Measurements from ENCODE around the gene SLC2A4RG. TPM values are rescaled to one million over a fixed set of nuclear protein-coding genes. Genes with fewer than 3 reads are reported as not detected.

Gene SLC2A4RG
- total and polyA plus RNA-seq, 2 of the 13 experiments (the other 11 are each of a cell fraction or from before 2014, with no cell fraction given), result 91.4 to 95.9 TPM

DNA sequence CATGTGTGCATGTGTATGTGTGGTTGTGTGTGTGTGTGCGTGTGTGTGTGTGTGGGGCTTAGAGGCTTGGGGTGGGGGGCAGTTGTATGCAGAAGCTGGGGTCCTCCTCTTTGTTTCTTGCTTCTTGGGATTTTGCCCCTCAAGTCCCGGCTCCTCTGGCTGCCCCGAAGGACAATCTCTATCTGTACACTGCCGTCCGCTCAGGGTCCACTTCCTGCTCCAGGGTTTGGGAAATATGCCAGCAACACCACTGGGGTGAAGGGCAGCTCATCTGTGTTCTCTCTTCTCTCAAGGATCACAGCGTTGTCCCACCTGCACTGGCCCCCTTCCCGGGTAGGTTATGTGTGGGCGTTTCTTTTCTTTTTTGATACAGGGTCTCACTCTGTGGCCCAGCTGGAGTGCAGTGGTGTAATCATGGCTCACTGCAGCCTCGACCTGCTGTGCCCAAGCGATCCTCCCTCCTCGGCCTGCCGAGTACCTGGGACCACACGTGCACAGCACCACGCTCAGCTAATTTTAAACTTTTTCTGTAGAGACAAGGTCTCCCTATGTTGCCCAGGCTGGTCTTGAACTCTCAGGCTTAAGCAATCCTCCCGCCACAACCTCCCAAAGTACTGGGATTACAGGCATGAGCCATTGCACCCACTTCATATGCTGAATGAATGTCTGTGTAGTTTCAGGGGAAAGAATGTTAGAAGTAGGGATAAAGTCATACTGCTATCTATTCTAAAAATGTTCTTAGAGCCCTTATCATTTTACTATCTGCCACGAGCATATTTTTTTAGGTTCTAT lies 25.7 kb downstream of the SLC2A4RG start (continued):
- TF ChIP-seq, protein P1, sequence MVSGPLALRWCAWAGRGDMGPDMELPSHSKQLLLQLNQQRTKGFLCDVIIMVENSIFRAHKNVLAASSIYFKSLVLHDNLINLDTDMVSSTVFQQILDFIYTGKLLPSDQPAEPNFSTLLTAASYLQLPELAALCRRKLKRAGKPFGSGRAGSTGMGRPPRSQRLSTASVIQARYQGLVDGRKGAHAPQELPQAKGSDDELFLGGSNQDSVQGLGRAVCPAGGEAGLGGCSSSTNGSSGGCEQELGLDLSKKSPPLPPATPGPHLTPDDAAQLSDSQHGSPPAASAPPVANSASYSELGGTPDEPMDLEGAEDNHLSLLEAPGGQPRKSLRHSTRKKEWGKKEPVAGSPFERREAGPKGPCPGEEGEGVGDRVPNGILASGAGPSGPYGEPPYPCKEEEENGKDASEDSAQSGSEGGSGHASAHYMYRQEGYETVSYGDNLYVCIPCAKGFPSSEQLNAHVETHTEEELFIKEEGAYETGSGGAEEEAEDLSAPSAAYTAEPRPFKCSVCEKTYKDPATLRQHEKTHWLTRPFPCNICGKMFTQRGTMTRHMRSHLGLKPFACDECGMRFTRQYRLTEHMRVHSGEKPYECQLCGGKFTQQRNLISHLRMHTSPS (CRISPR knock-in tag; IDR thresholded peaks at IDR 0.05; ENCODE audit: low read depth), result peak; percentile 63; the same call in 1 of the 2 replicates
- TF ChIP-seq, protein P2, sequence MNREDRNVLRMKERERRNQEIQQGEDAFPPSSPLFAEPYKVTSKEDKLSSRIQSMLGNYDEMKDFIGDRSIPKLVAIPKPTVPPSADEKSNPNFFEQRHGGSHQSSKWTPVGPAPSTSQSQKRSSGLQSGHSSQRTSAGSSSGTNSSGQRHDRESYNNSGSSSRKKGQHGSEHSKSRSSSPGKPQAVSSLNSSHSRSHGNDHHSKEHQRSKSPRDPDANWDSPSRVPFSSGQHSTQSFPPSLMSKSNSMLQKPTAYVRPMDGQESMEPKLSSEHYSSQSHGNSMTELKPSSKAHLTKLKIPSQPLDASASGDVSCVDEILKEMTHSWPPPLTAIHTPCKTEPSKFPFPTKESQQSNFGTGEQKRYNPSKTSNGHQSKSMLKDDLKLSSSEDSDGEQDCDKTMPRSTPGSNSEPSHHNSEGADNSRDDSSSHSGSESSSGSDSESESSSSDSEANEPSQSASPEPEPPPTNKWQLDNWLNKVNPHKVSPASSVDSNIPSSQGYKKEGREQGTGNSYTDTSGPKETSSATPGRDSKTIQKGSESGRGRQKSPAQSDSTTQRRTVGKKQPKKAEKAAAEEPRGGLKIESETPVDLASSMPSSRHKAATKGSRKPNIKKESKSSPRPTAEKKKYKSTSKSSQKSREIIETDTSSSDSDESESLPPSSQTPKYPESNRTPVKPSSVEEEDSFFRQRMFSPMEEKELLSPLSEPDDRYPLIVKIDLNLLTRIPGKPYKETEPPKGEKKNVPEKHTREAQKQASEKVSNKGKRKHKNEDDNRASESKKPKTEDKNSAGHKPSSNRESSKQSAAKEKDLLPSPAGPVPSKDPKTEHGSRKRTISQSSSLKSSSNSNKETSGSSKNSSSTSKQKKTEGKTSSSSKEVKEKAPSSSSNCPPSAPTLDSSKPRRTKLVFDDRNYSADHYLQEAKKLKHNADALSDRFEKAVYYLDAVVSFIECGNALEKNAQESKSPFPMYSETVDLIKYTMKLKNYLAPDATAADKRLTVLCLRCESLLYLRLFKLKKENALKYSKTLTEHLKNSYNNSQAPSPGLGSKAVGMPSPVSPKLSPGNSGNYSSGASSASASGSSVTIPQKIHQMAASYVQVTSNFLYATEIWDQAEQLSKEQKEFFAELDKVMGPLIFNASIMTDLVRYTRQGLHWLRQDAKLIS (CRISPR knock-in tag; IDR thresholded peaks at IDR 0.05), result no peak
- no peak for TF ChIP-seq ZNF572 (CRISPR knock-in tag; IDR thresholded peaks at IDR 0.05)
- TF ChIP-seq ZNF816 (CRISPR knock-in tag; IDR thresholded peaks at IDR 0.05; ENCODE audit: borderline replicate concordance), result no peak
- no peak for TF ChIP-seq ZNF382 (CRISPR knock-in tag; IDR thresholded peaks at IDR 0.05; ENCODE audit: borderline replicate concordance)
- TF ChIP-seq, protein P3, sequence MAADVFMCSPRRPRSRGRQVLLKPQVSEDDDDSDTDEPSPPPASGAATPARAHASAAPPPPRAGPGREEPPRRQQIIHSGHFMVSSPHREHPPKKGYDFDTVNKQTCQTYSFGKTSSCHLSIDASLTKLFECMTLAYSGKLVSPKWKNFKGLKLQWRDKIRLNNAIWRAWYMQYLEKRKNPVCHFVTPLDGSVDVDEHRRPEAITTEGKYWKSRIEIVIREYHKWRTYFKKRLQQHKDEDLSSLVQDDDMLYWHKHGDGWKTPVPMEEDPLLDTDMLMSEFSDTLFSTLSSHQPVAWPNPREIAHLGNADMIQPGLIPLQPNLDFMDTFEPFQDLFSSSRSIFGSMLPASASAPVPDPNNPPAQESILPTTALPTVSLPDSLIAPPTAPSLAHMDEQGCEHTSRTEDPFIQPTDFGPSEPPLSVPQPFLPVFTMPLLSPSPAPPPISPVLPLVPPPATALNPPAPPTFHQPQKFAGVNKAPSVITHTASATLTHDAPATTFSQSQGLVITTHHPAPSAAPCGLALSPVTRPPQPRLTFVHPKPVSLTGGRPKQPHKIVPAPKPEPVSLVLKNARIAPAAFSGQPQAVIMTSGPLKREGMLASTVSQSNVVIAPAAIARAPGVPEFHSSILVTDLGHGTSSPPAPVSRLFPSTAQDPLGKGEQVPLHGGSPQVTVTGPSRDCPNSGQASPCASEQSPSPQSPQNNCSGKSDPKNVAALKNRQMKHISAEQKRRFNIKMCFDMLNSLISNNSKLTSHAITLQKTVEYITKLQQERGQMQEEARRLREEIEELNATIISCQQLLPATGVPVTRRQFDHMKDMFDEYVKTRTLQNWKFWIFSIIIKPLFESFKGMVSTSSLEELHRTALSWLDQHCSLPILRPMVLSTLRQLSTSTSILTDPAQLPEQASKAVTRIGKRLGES (CRISPR knock-in tag; IDR thresholded peaks at IDR 0.05; ENCODE audit: borderline replicate concordance), result no peak
- no peak; the same call in 1 of the 2 replicates for TF ChIP-seq ZSCAN31 (CRISPR knock-in tag; IDR thresholded peaks at IDR 0.05; ENCODE audit: low read depth)
- TF ChIP-seq, protein P4, sequence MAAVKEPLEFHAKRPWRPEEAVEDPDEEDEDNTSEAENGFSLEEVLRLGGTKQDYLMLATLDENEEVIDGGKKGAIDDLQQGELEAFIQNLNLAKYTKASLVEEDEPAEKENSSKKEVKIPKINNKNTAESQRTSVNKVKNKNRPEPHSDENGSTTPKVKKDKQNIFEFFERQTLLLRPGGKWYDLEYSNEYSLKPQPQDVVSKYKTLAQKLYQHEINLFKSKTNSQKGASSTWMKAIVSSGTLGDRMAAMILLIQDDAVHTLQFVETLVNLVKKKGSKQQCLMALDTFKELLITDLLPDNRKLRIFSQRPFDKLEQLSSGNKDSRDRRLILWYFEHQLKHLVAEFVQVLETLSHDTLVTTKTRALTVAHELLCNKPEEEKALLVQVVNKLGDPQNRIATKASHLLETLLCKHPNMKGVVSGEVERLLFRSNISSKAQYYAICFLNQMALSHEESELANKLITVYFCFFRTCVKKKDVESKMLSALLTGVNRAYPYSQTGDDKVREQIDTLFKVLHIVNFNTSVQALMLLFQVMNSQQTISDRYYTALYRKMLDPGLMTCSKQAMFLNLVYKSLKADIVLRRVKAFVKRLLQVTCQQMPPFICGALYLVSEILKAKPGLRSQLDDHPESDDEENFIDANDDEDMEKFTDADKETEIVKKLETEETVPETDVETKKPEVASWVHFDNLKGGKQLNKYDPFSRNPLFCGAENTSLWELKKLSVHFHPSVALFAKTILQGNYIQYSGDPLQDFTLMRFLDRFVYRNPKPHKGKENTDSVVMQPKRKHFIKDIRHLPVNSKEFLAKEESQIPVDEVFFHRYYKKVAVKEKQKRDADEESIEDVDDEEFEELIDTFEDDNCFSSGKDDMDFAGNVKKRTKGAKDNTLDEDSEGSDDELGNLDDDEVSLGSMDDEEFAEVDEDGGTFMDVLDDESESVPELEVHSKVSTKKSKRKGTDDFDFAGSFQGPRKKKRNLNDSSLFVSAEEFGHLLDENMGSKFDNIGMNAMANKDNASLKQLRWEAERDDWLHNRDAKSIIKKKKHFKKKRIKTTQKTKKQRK (IDR thresholded peaks at IDR 0.05; ENCODE audit: low read length), result no peak
- TF ChIP-seq, protein P5, sequence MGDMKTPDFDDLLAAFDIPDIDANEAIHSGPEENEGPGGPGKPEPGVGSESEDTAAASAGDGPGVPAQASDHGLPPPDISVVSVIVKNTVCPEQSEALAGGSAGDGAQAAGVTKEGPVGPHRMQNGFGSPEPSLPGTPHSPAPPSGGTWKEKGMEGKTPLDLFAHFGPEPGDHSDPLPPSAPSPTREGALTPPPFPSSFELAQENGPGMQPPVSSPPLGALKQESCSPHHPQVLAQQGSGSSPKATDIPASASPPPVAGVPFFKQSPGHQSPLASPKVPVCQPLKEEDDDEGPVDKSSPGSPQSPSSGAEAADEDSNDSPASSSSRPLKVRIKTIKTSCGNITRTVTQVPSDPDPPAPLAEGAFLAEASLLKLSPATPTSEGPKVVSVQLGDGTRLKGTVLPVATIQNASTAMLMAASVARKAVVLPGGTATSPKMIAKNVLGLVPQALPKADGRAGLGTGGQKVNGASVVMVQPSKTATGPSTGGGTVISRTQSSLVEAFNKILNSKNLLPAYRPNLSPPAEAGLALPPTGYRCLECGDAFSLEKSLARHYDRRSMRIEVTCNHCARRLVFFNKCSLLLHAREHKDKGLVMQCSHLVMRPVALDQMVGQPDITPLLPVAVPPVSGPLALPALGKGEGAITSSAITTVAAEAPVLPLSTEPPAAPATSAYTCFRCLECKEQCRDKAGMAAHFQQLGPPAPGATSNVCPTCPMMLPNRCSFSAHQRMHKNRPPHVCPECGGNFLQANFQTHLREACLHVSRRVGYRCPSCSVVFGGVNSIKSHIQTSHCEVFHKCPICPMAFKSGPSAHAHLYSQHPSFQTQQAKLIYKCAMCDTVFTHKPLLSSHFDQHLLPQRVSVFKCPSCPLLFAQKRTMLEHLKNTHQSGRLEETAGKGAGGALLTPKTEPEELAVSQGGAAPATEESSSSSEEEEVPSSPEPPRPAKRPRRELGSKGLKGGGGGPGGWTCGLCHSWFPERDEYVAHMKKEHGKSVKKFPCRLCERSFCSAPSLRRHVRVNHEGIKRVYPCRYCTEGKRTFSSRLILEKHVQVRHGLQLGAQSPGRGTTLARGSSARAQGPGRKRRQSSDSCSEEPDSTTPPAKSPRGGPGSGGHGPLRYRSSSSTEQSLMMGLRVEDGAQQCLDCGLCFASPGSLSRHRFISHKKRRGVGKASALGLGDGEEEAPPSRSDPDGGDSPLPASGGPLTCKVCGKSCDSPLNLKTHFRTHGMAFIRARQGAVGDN (CRISPR knock-in tag; IDR thresholded peaks at IDR 0.05), result peak; percentile 80
- TF ChIP-seq PLRG1 (conservative IDR thresholded peaks at IDR 0.05), result no peak

Data from HepG2 (cell line).